AG09319 (cell line): Measurements from ENCODE around the gene CA6.

ENCODE experiments used
- DNase-seq: peaks from one replicate; pipeline ENCODE4 v3.0.0-alpha.2; 2010; ENCODE audit warnings: low read depth; ENCODE audit errors: extremely low read depth
- TF ChIP-seq, protein P1 (sequence below): IDR thresholded peaks from 2 replicates; pipeline ENCODE4 v1.5.1; 2011; ENCODE audit warnings: low read depth, mild to moderate bottlenecking, inconsistent platforms, low read length, moderate library complexity

The CA6 gene

DNA sequence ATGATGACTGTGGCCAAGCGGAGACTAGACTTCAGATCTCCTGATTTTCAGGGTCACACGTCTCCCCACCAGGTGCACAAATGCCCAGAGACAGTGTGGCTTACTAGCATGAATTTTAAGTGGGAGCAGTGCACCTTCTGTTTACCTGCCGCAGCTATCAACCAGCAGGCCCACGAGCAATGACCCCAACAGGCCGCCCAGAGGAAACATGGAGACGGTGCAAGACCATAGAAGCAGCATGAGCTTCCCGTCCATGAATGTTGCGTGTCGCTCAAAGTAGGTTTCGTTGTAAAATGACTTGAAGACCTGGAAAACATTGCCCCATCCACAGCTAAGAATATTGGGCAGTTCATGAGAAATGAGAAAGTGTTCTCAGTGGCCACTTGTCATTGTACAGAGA is 77.1 kb downstream of the CA6 start:
- TF ChIP-seq, protein P1, sequence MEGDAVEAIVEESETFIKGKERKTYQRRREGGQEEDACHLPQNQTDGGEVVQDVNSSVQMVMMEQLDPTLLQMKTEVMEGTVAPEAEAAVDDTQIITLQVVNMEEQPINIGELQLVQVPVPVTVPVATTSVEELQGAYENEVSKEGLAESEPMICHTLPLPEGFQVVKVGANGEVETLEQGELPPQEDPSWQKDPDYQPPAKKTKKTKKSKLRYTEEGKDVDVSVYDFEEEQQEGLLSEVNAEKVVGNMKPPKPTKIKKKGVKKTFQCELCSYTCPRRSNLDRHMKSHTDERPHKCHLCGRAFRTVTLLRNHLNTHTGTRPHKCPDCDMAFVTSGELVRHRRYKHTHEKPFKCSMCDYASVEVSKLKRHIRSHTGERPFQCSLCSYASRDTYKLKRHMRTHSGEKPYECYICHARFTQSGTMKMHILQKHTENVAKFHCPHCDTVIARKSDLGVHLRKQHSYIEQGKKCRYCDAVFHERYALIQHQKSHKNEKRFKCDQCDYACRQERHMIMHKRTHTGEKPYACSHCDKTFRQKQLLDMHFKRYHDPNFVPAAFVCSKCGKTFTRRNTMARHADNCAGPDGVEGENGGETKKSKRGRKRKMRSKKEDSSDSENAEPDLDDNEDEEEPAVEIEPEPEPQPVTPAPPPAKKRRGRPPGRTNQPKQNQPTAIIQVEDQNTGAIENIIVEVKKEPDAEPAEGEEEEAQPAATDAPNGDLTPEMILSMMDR, result no peak
- DNase-seq, result no peak
